Right lobe of liver (tissue), 4 donors: ENCODE measurements around the gene ZBBX.

ENCODE experiments used
- POLR2A ChIP-seq: fragments of 450-650 bp; IDR thresholded peaks from one replicate; pipeline ENCODE4 v1.6.1; 2017; ENCODE audit warnings: antibody characterized with exemption, mild to moderate bottlenecking
- TF ChIP-seq, protein P1 (sequence below), 4 donors: fragments of 200-600 bp in 3 of 4; fragments of 450-650 bp in 1 of 4; IDR thresholded peaks; one replicate each; pipeline versions ENCODE4 v1.5.1 to v1.8.0; 2016 to 2022; ENCODE audit warnings: antibody characterized with exemption in 4 of 4, mild to moderate bottlenecking in 2 of 4
- donor health status: DM: no; HTN: no; CAD: no.
- donor health status: DM: no; HTN: no; CAD: no.
- donor health status: DM: no; HTN: yes; CAD: no.

DNA sequence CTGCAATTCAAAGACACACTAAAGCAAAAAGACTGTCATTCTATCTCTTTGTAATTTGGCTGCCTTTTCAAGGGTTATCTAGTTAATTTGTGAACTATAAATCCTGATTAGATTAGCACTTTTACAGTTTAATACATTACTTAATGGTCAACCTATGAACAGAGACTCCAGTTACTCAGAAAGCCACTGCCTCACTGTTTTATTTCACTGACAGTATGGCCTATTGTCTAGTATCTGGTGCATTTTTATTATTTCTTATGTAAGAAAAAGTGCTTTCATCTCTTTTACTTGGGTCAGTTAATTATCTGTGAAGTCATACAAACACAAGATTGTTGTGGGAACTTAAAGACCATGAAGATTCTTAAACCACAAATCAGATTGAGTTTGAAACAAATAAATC is 133.8 kb downstream of the ZBBX start:
- TF ChIP-seq, protein P1, sequence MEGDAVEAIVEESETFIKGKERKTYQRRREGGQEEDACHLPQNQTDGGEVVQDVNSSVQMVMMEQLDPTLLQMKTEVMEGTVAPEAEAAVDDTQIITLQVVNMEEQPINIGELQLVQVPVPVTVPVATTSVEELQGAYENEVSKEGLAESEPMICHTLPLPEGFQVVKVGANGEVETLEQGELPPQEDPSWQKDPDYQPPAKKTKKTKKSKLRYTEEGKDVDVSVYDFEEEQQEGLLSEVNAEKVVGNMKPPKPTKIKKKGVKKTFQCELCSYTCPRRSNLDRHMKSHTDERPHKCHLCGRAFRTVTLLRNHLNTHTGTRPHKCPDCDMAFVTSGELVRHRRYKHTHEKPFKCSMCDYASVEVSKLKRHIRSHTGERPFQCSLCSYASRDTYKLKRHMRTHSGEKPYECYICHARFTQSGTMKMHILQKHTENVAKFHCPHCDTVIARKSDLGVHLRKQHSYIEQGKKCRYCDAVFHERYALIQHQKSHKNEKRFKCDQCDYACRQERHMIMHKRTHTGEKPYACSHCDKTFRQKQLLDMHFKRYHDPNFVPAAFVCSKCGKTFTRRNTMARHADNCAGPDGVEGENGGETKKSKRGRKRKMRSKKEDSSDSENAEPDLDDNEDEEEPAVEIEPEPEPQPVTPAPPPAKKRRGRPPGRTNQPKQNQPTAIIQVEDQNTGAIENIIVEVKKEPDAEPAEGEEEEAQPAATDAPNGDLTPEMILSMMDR (IDR thresholded peaks at IDR 0.05) = no peak
- TF ChIP-seq POLR2A = no peak
